ENCODE results near the gene PPP1R14D.

Gene PPP1R14D

DNA sequence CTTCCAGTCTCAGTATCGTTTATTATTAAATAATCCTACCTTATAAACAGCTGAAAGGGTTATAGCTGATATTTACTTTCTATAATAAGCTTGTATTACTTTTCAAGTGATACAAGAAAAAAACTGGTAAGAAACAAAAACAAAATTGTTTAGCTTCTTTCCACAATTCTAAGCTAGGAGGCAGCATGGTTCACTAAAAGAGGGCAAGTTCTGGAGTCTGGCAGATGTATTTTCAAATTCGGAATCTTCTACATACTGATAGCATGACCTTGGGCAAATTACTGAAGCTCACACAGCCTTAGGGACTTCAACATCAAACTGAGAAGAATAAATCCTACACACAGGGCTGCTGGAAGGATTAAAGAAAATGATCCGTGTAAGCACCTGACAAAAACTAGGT is 43.3 kb downstream of the PPP1R14D start:
- TF ChIP-seq, protein P1, sequence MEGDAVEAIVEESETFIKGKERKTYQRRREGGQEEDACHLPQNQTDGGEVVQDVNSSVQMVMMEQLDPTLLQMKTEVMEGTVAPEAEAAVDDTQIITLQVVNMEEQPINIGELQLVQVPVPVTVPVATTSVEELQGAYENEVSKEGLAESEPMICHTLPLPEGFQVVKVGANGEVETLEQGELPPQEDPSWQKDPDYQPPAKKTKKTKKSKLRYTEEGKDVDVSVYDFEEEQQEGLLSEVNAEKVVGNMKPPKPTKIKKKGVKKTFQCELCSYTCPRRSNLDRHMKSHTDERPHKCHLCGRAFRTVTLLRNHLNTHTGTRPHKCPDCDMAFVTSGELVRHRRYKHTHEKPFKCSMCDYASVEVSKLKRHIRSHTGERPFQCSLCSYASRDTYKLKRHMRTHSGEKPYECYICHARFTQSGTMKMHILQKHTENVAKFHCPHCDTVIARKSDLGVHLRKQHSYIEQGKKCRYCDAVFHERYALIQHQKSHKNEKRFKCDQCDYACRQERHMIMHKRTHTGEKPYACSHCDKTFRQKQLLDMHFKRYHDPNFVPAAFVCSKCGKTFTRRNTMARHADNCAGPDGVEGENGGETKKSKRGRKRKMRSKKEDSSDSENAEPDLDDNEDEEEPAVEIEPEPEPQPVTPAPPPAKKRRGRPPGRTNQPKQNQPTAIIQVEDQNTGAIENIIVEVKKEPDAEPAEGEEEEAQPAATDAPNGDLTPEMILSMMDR (conservative IDR thresholded peaks at IDR 0.05; ENCODE audit: low read length), result no peak
- DNase-seq (ENCODE audit: low read depth), result no peak
- no peak overlapping the region for H3K4me3 ChIP-seq (ENCODE audit: low read length)

DNA sequence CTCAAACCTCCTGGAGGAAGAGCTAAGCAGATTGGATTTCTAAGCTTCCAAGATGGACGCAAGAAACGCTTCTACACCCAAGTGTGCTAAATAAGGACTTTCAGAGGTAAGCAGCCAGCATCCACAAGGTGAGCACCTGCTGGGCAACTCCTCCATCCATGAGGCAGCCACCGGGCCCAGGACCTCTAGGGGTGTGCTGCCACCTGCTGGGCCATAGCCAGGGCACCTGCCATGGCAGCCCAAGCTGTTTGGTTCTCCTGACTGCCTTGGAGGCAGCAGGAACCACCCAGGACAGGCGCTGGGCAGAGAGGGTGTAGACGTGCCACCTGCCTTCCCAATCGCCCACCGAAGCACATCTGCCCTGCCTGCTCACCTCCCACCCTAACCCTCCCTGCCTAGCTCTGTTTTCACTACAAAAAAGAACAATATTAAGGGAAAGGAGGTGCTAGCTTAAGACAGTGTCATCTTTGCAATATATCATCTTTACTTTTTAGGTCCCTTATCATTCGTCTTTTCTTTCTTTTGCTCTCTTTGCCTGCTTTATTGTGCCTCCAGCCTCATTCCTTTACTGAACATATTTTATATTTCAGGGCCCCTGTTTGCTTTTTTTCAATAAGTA is 45.8 kb downstream of the PPP1R14D start:
- TF ChIP-seq, protein P1 (conservative IDR thresholded peaks at IDR 0.05; ENCODE audit: low read length), result peak; percentile 22
- no peak for DNase-seq (ENCODE audit: low read depth)
- H3K4me3 ChIP-seq (ENCODE audit: low read length), result no peak overlapping the region

DNA sequence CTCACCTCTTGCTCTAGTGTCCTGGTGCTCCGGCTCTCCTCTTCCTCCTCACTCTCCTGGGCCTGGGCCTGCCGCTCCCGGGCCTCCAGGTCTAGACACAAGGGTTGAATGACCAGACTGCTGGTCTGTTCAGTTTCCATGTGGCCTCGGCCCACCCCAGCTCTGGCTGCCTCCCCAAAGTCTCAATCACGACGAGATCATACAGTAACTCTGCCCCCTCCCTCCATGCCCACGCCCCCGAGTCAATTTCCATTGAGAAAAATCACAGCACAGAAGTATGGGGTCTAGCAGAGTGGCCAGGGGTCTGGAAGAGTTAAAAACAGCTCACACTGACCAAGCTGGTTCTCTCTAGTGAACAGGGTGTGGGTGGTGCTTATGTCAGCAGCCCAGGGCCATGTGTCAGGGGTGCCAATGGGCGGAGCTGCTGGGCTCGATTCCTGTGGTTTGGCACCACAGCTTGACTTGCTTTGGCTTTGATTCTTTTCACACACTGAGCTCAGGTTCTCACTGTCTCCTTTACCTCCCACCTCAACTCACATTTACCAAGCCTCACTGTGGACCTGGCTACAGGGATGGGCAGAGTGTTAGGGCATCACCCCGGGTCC is 51.9 kb downstream of the PPP1R14D start:
- TF ChIP-seq, protein P1 (conservative IDR thresholded peaks at IDR 0.05; ENCODE audit: low read length), result no peak
- no peak overlapping the region for H3K4me3 ChIP-seq (ENCODE audit: low read length)
- peak; percentile 82 for DNase-seq (ENCODE audit: low read depth)

DNA sequence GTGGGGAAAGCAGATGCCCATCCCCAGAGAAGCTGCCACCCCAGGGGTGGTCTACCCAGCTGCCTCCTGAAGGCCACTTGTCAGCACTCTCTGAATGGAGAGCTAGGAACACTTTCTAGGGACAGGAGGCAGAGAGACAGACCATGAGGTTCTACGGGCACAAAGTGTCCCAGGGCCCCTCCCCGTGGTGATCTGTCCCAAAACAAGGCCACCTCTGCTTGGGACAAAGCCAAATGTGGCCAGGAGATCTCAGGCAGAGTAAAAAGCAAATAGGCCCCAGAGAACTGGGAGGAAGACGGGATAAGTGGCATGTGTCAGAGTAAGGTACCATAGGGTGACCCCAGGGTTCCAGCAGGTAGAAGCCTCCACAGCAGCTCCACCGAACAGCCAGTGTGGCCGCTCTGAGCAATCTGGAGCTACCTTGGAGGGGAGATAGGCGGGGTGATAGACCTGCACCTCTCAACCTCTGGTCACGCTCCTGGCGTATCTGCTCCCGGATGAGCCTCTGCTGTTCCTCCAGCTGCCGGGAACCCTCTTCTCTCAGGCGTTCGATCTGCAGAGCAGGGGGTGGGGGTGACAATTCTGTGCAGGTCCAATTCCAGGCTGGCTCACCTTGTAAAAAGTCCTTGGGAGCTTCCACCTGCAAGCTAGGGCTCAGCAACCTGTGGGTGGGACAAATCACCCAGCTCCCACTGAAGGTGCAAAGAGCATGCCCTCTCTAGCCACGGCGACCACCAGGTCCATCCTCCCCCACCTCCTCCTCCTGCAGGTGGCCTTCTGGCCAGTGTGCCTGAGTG is 52.6 kb downstream of the PPP1R14D start:
- DNase-seq (ENCODE audit: low read depth), result no peak
- no peak overlapping the region for H3K4me3 ChIP-seq (ENCODE audit: low read length)
- TF ChIP-seq, protein P1 (conservative IDR thresholded peaks at IDR 0.05; ENCODE audit: low read length), result no peak

DNA sequence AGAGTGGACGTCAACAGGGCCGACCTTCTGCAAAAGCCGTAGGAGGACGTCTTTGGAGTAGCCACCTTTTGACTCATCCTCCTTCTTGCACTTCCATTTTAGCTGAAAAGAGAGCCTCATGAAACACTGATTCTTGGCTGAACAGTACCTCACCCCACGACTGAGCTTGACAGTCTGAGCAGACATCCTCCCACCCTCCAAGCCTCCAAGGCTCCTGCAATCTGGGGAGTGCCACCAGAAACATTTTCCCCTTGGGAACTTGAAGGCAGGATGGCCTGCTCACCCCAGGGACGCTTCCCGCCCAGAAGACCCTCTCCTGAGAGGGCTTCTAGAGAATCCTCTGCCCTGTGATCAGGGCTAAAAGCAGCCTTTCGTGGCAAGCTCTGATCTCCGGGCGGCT is 53.5 kb downstream of the PPP1R14D start:
- H3K4me3 ChIP-seq (ENCODE audit: low read length), result no peak overlapping the region
- TF ChIP-seq, protein P1 (conservative IDR thresholded peaks at IDR 0.05; ENCODE audit: low read length), result no peak
- no peak for DNase-seq (ENCODE audit: low read depth)

DNA sequence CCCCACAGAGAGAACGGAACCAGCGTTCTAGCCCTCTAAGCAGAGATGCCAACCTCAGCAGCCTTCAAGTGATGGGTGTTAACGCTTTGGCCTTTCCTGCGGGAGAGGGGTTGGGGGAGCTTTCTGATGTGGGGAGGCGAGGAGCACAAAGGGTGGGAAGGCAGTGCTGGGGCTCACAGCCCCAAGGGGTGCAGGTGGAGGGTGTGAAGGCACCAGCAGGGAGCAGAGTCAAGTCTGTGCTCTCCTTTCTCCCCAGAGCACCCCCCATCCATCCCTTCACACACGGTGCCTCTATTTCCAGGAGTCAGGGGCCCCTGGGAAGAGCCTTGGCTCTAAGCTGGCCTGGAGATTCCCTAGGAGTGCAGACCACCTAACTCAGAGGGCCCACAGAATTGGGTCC is 54.6 kb downstream of the PPP1R14D start:
- TF ChIP-seq, protein P1 (conservative IDR thresholded peaks at IDR 0.05; ENCODE audit: low read length), result no peak
- no peak overlapping the region for H3K4me3 ChIP-seq (ENCODE audit: low read length)
- DNase-seq (ENCODE audit: low read depth), result no peak
